NAMALWA (cell line): ENCODE measurements around the gene FSIP1.

Experiments used
- DNase-seq: peaks from one replicate; pipeline ENCODE4 v3.0.0-alpha.2; 2015; ENCODE audit warnings: low spot score

The FSIP1 gene

GRCh38 chr15:39645138-39645975 lies 137.3 kb downstream of the FSIP1 start:
- no peak for DNase-seq

GRCh38 chr15:39644136-39644535 lies 138.5 kb downstream of the FSIP1 start:
- no peak for DNase-seq

DNA sequence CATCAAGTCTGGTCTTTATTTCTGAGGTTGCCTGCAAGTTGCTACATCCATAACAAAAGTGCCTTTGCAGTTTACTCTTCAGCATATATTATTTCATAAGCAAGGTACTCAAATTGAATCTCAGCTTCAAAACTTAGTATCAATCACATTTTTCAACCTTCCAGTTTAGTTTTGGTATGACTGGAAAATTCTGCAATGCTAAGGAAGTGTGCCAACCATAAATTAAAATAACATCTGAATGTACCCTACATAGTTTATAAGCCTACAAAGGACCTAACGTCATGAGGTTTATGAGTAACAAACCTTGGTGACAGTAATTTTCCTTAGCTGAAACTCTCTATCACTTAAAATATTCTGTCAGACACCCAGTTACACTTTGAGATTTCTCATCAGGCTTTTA lies 138.9 kb downstream of the FSIP1 start:
- no peak for DNase-seq

- no peak for DNase-seq
These were observed 140.5 kb downstream of the FSIP1 start for GRCh38 chr15:39642011-39642640.

DNA sequence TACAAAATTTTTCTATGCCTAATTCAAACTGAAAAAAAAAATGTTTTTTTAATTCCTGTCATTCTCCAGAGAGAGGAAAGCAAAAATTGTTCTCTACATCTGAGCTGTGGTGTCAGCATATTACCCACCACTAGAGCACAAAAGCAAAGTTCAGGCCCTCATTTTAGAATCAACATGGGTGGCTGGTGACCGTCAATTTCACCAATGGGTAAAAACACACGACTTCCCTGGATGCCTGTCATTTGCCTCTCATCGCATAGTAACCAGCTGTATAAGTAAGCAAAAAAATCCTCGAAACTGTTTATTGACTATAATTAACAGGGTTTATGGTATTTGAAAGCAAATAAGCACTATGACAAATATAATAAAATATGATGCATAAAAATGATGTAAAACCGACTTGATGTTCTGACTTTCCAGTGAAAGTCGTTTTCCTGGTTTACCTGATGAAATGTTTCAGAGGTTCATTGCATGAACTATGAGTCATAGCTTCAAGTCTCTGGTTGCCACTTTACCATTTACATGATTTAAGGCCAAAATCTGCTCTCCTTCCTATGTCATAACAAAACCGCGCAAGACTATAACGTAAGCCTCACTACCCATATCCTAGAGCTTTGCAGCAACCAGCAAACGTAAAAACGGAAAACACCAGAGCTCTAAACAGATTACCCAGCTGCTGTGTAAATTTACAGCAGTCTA lies 141.3 kb downstream of the FSIP1 start:
- DNase-seq = no peak

GRCh38 chr15:39640665-39641064 lies 142.0 kb downstream of the FSIP1 start:
- DNase-seq = no peak

DNA sequence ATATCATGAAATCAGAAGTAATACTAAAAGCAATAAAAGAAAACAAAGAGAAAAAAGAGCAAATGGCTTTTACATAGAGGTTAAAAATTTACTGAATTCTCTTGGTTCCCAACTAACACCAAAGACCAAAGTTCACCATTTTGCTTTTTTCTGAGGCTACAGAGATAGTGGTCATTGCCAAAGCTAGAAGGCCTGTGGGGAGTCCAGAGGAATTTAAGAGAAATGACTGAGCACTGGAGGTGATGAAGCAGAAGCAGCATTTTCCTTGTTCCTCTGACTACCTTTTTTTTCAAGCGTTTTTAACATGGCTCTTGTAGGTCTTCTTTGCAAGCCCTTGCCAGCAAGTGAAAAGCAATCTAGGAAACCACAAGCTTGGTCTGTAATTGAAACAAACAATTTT lies 143.6 kb downstream of the FSIP1 start:
- no peak for DNase-seq

- no peak for DNase-seq
These were observed 144.6 kb downstream of the FSIP1 start for GRCh38 chr15:39638041-39638440.

GRCh38 chr15:39631357-39631756 lies 151.3 kb downstream of the FSIP1 start:
- DNase-seq = no peak

- no peak for DNase-seq
These were observed 152.7 kb downstream of the FSIP1 start for GRCh38 chr15:39629906-39630305.

GRCh38 chr15:39629371-39629770 lies 153.3 kb downstream of the FSIP1 start:
- DNase-seq = no peak

- no peak for DNase-seq
These were observed 153.9 kb downstream of the FSIP1 start for GRCh38 chr15:39628546-39629257.

DNA sequence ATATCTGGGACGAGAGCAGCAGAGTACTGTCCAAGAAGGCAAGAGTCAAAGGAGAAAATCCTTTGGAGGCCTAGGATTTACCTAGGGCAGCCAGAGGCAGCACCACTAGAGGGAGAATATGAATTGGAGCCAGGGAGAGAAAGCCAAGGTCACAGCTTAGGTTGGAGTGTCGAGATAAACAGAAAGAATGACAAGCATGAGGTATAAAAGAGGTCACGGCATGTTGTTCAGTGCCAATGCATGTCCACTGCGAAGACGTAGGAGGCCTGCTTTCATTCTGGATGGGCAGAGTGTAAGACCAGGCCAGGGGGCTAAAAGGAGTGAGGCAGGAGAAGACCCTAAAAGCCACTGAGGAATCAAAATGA lies 154.5 kb downstream of the FSIP1 start:
- no peak for DNase-seq

DNA sequence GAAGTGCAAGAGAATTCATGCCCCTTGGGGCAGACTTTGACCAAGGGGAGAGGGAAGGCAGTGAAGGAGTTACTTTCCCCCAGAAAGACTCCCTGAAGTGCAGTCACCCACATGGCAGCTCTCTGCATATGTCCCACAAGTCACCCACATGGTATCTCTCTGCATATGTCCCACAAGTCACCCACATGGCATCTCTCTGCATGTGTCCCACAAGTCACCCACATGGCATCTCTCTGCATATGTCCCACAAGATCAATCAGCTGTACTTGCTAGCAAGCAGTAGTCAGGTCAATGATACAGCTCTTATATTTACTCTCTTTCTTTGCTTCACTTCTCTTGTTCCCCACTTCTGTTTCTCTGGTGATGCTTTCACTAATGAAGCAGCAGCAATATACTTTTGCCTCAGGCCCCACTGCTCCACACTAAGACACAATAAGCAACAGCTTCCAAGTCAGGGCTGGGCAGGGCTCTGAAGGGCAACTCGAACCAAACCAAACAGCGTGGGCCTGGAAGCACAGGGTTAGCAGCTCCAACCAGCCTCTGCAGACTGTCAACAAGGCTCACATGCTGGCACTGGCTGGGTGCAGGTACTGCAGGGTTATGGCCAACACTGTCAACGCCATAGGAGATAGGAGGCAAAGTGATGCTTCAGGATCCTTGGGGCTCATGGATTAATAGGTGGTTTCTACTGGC lies 155.0 kb downstream of the FSIP1 start:
- no peak for DNase-seq

DNA sequence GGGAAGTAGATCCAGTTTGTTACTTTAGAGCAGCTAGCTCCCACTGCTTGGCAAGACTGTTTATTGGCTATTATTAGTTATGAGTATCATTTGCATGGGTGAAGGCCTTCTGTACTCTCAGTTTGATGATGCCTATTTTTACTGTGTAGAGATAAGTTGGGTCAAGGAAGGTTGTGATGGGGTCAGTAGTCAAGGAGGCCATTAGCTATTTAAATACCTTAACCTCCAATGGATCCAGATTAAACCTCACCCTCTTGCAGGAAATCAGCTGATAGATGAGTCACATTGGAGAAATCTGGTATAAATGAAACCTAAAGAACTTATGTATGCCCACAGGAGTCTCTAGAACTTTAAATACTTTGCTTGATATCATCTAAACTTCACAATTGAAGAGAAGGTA lies 156.8 kb downstream of the FSIP1 start:
- DNase-seq = no peak

DNA sequence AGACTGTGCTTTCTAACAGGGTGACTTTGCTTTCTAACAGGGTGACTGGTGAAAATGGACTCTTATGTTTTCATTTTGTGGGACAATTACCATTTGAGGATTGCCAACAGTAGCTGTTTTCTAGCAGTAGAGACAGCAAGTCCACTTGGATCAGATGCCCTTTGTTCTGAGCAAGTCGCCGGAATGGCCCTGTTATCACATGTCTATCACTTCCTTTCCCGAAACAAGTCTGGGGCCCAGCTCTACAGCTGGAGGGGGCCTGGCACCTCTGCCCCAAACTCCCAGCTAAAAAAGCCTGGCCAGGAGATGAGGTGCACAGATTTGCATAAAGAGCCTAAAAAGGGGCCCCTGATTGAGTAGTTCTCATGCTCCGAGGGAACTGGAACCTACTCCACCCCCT lies 157.2 kb downstream of the FSIP1 start:
- DNase-seq = no peak

DNA sequence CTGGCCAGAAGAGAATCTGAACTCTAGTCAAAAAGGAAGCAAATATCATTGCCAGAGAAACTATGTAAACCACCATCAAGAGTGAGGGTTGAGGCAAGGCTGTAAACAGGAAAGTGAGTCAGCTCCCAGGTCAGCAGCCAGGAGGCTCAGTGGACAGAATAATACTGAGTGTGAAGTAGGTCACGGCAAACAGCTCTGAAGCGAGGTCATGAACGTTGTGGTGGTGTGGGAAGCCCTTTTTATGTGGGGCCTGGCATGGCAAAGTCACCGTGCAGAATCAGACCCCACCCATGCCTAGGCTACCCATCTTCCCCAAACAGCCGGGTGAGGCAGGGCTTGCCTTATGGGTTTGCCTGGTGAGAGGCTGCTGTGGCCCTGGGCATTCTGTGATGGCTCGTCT lies 157.8 kb downstream of the FSIP1 start:
- DNase-seq = no peak

GRCh38 chr15:39623529-39623931 lies 159.1 kb downstream of the FSIP1 start:
- no peak for DNase-seq

- DNase-seq = no peak
These were observed 159.8 kb downstream of the FSIP1 start for GRCh38 chr15:39622660-39623516.

GRCh38 chr15:39621976-39622375 lies 160.7 kb downstream of the FSIP1 start:
- DNase-seq = no peak

- no peak for DNase-seq
These were observed 161.4 kb downstream of the FSIP1 start for GRCh38 chr15:39621210-39621609.
